Mesodermal cell (in vitro differentiated cells): ENCODE measurements around the gene NGB. TPM values are rescaled to one million over a fixed set of nuclear protein-coding genes. Genes with fewer than 3 reads are reported as not detected.
"Not testable (repeated sequence)": the region's sequence is repeated elsewhere in the genome, so short reads cannot be mapped to it uniquely, and the experiment has no call there.

Experiments used
- H3K27ac ChIP-seq: 2 replicates; pipeline ENCODE4 v1.7.0; 2013; ENCODE audit warnings: mild to moderate bottlenecking, low read depth, low read length, moderate library complexity; ENCODE audit not compliant: severe bottlenecking
- H3K36me3 ChIP-seq: 2 replicates; pipeline ENCODE4 v1.7.1; 2013; ENCODE audit warnings: mild to moderate bottlenecking, low read length, moderate library complexity; ENCODE audit not compliant: control insufficient read depth, insufficient read depth
- H3K4me1 ChIP-seq: one replicate; pipeline ENCODE4 v1.7.1; 2013; ENCODE audit warnings: mild to moderate bottlenecking, low read length; ENCODE audit not compliant: insufficient read depth, control insufficient read depth, poor library complexity, severe bottlenecking
- H3K4me3 ChIP-seq: 2 replicates; pipeline ENCODE4 v1.7.0; 2013; ENCODE audit warnings: low read length, control low read depth, mild to moderate bottlenecking; ENCODE audit not compliant: insufficient read depth, poor library complexity, severe bottlenecking; ENCODE audit errors: extremely low read depth
- H3K9me3 ChIP-seq: 2 replicates; pipeline ENCODE4 v1.7.1; 2013; ENCODE audit warnings: mild to moderate bottlenecking, low read length, moderate library complexity; ENCODE audit not compliant: control insufficient read depth
- WGBS, 2 experiments: methylation state at CpG; one replicate each; pipeline ENCODE4 v1.1.5; 2013; ENCODE audit warnings: missing lambda C conversion rate in 2 of 2; ENCODE audit not compliant: insufficient coverage in 2 of 2; 5-methylcytosine and 5-hydroxymethylcytosine counted together
- polyA plus RNA-seq, 2 experiments: library from polyadenylated mRNA; stranded (reverse); fragments of 50-300 nt; gene quantifications; one replicate each; pipeline ENCODE4 v1.2.3, GENCODE V29; 2013

The NGB gene
- polyA plus RNA-seq (2013, experiment 1 of 2), result not detected
- not detected for polyA plus RNA-seq (2013, experiment 2 of 2)

- Histone ChIP-seq H3K9me3 (no peaks in the 10 kb centered on the region), H3K4me3 (peak within 1 kb of the TSS; percentile 22), H3K27ac (no peak within 1 kb of the TSS), H3K36me3 (no peaks in the 10 kb centered on the region), H3K4me1 (no peaks in the 10 kb centered on the region)
- 15 to 18% methylated on average over 28 to 36 of the region's 38 CpGs for WGBS, 2 experiments
These were observed at the start of gene NGB for GRCh38 chr14:77271113-77271710. Gene NGB, minus strand, starts transcription at chr14:77271206. Its CDS starts 269 bp downstream, at chr14:77270937.

- Histone ChIP-seq H3K4me3 (peak within 1 kb of the TSS; percentile 99), H3K9me3 (no peaks in the 10 kb centered on the region), H3K4me1 (peaks cover 11% of the 10 kb centered on the region), H3K36me3 (no peaks in the 10 kb centered on the region), H3K27ac (peak within 1 kb of the TSS; percentile 98)
- 0 to 1% methylated on average over 33 to 36 of the region's 69 CpGs for WGBS, 2 experiments
These were observed 49.4 kb upstream of the NGB start, which contains the start of gene POMT2 for GRCh38 chr14:77320238-77320935. Gene POMT2, minus strand, starts transcription at chr14:77320883. Its CDS starts 202 bp downstream, at chr14:77320681.

- Histone ChIP-seq H3K36me3 (no peaks in the 10 kb centered on the region), H3K4me3 (peak overlapping the region; percentile 99), H3K27ac (peak overlapping the region; percentile 98), H3K9me3 (no peaks in the 10 kb centered on the region), H3K4me1 (peaks cover 21% of the 10 kb centered on the region)
- 70 to 76% methylated on average over 5 of the region's 5 CpGs for WGBS, 2 experiments
These were observed 48.4 kb upstream of the NGB start for GRCh38 chr14:77319422-77319821.

- H3K27ac ChIP-seq, H3K9me3 ChIP-seq, H3K36me3 ChIP-seq, H3K4me3 ChIP-seq: not testable (repeated sequence)
- peaks cover 28% of the 10 kb centered on the region for H3K4me1 ChIP-seq
- 81 to 86% methylated on average over 7 to 9 of the region's 11 CpGs for WGBS, 2 experiments
These were observed 47.8 kb upstream of the NGB start for GRCh38 chr14:77318756-77319155.

- WGBS, 2 experiments, result 97 to 98% methylated on average over 4 of the region's 5 CpGs
- Histone ChIP-seq H3K27ac (no peak overlapping the region), H3K36me3 (no peaks in the 10 kb centered on the region), H3K9me3 (no peaks in the 10 kb centered on the region), H3K4me1 (peaks cover 34% of the 10 kb centered on the region), H3K4me3 (no peak overlapping the region)
These were observed 47.1 kb upstream of the NGB start for GRCh38 chr14:77318006-77318553.

- Histone ChIP-seq H3K4me3 (no peak overlapping the region), H3K27ac (no peak overlapping the region), H3K4me1 (peaks cover 35% of the 10 kb centered on the region), H3K9me3 (no peaks in the 10 kb centered on the region), H3K36me3 (no peaks in the 10 kb centered on the region)
- 81 to 83% methylated on average over 5 of the region's 5 CpGs for WGBS, 2 experiments
These were observed 45.9 kb upstream of the NGB start for GRCh38 chr14:77316872-77317301.

GRCh38 chr14:77316195-77316505 is 45.1 kb upstream of the NGB start:
- peaks cover 5% of the 10 kb centered on the region for H3K36me3 ChIP-seq
- peaks cover 35% of the 10 kb centered on the region for H3K4me1 ChIP-seq
- 38 to 43% methylated on average over 1 of the region's 1 CpG for WGBS, 2 experiments

GRCh38 chr14:77314539-77315457 is 43.8 kb upstream of the NGB start:
- 71 to 83% methylated on average over 8 to 9 of the region's 10 CpGs for WGBS, 2 experiments
- H3K4me1 ChIP-seq, result peaks cover 35% of the 10 kb centered on the region
- peaks cover 16% of the 10 kb centered on the region for H3K36me3 ChIP-seq
- no peak overlapping the region for H3K4me3 ChIP-seq
- no peaks in the 10 kb centered on the region for H3K9me3 ChIP-seq
- H3K27ac ChIP-seq, result peak overlapping the region; percentile 93

More at GRCh38 chr14:77316195-77316505, 45.1 kb upstream of the NGB start:
- Histone ChIP-seq H3K4me3 (no peak overlapping the region), H3K9me3 (no peaks in the 10 kb centered on the region), H3K27ac (no peak overlapping the region)

GRCh38 chr14:77314043-77314442 is 43.0 kb upstream of the NGB start:
- WGBS, 2 experiments, result 14 to 15% methylated on average over 1 to 2 of the region's 2 CpGs
- Histone ChIP-seq H3K9me3 (no peaks in the 10 kb centered on the region), H3K27ac (peak overlapping the region; percentile 93), H3K36me3 (peaks cover 19% of the 10 kb centered on the region), H3K4me1 (peaks cover 35% of the 10 kb centered on the region), H3K4me3 (no peak overlapping the region)

- H3K9me3 ChIP-seq, result no peaks in the 10 kb centered on the region
- H3K27ac ChIP-seq, result peak overlapping the region; percentile 93
- H3K4me1 ChIP-seq, result peaks cover 35% of the 10 kb centered on the region
- H3K4me3 ChIP-seq, result no peak overlapping the region
- 80% methylated on average over 1 of the region's 1 CpG; no CpG with 5 or more reads in 1 of the 2 experiments for WGBS, 2 experiments
- peaks cover 26% of the 10 kb centered on the region for H3K36me3 ChIP-seq
These were observed 42.4 kb upstream of the NGB start for GRCh38 chr14:77313371-77313770.
